Measurements from ENCODE around the gene SETD6.

SETD6 gene

GRCh38 chr16:58509256-58510096 lies 5.8 kb upstream of the SETD6 start:
- DNase-seq, result no peak

- DNase-seq, result no peak
These were observed 5.1 kb upstream of the SETD6 start for GRCh38 chr16:58510097-58510775.

DNA sequence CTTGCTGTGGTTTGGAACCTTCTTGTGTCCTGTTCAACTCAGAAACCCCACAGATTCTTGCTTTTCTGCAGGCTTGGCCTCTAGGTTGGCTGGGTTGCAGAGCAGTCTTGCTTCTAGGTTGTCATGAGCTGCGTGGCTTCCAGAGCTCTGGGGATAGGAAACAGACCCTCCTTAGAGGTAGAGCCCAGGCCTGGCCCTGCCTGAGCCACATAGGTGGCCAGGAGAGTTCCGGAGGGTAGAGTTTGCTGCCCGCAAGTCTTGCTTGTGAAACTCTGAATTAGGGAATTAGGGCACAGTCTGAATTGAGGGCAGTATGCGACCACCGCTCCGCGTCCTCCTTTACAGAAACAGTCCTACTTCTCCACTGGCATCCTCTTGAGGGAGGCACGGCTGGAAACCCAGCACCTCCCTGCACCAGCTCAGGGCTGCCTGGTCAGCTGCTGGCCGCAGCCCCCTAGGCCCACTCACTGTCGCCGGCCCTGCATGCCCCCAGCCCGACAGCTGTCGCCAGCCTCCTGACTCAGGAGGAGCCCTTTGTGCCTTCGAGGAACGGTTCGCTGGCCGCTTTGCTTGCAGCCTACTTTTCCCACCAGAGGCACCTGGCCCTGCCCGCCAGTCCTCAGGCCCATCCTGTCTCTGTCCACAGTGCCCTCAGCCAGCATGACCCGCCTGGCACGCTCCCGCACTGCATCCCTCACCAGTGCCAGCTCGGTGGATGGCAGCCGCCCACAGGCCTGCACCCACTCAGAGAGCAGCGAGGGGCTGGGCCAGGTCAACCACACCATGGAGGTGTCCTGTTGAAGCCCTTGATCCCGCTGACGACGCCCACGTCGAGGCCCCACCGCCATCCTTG lies 4.3 kb upstream of the SETD6 start:
- no peak for DNase-seq

- DNase-seq, result peak; percentile 66 to 88 (median 80)
These were observed 3.1 kb upstream of the SETD6 start for GRCh38 chr16:58511933-58512815.

DNA sequence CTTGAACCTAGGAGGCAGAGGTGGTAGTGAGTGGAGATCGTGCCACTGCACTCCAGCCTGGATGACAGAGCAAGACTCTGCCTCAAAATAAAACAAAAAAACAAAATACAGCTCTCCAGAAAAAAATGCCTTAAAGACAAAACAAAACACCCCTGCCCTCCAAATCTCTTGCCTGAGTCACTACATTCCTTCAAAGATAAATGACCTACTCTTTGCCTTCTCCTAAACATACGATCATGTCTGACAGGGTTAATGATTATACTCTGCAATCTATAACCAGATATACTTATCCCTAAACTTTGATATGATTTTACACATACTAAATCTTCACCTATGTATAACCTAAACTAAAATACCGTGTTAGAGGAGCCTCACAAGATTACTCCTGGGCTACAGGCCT lies 1.4 kb upstream of the SETD6 start:
- DNase-seq, result no peak

GRCh38 chr16:58515871-58516767 lies 802 bp downstream of the SETD6 start:
- DNase-seq, result peak in 2 of 4 experiments; percentile 14 to 40

GRCh38 chr16:58516768-58517107 lies 1.4 kb downstream of the SETD6 start:
- no peak for DNase-seq

DNA sequence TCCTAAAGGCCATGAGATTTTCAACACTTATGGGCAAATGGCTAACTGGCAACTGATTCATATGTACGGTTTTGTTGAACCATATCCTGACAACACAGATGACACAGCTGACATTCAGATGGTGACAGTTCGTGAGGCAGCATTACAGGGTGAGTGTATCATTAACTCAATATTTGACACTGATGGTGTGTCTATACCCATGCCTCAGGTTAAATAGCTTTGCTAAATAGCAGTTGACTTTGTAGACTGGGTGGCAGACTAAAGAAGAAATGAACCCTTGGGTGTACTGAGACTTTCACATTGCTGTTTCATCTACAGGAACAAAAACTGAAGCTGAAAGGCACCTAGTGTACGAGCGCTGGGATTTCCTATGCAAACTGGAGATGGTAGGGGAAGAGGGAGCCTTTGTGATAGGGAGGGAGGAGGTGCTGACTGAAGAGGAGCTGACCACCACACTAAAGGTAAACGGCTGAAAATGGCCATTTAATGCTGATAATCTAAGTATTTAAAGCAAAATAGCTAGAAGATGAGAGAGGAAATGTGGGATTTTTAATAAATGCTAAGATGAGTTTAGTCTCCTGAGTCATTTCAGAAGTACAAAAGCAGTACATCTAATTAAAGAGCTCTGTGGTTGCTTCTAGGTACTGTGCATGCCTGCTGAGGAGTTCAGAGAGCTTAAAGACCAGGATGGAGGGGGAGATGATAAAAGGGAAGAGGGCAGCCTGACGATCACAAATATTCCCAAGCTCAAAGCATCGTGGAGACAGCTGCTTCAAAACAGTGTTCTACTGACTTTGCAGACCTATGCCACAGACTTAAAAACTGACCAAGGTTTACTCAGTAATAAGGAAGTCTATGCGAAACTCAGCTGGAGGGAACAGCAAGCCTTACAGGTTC lies 3.0 kb downstream of the SETD6 start:
- no peak for DNase-seq

- no peak for DNase-seq
These were observed 3.7 kb downstream of the SETD6 start for GRCh38 chr16:58518980-58519368.

DNA sequence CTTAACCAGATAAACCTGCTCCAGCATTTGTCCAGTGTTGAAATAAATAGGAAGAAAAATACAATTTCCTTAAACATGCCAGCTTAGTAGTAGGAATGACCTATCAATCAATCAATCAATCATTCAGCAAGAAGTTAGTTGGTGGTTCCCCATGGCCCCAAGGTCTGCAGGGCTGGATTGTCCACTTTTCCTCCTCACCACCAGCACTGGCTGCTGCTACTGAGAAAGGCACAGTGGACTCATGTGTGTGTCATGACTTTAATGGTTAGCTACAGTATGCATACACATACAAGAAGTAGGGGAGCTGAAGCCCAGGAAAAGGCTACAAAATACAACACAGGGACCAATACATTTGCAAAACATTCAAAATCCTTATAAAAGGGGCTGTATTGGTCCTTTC lies 4.4 kb downstream of the SETD6 start:
- DNase-seq, result no peak

DNA sequence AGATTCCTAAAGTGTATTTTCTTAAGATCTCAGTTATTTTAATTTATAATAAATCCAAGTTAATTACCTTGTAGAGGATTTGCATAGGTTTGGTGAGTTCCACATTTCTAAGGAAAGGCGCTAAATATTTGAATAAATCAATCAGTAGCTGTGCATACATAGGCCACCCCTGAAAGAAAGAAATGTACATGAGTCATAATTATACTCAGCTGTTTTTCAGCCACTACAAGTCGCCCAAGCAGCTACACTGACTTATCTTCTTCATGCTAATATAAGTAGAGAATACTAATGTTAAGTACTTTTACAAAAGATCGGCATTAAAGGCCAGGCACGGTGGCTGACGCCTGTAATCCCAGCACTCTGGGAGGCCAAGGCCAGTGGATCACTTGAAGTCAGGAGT lies 14.9 kb downstream of the SETD6 start:
- no peak for DNase-seq

DNA sequence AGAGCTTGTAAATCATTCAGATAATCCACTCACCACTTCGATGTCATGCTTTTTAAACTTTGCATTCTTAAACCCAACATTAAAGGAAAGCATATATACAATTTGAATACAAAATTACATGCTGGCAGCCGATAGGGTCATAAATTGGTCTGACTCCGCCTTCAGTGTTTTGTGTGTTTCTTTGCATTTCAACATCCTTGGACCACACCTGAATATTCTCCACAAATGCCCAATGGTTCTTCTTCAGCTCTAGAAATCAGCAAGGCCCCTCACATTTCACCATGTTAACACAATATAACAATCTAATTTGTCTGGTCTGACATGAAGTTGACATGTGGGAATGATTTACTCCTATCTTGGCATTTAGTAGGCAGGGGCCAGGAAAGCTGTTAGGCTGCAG lies 17.1 kb downstream of the SETD6 start:
- no peak for DNase-seq

DNA sequence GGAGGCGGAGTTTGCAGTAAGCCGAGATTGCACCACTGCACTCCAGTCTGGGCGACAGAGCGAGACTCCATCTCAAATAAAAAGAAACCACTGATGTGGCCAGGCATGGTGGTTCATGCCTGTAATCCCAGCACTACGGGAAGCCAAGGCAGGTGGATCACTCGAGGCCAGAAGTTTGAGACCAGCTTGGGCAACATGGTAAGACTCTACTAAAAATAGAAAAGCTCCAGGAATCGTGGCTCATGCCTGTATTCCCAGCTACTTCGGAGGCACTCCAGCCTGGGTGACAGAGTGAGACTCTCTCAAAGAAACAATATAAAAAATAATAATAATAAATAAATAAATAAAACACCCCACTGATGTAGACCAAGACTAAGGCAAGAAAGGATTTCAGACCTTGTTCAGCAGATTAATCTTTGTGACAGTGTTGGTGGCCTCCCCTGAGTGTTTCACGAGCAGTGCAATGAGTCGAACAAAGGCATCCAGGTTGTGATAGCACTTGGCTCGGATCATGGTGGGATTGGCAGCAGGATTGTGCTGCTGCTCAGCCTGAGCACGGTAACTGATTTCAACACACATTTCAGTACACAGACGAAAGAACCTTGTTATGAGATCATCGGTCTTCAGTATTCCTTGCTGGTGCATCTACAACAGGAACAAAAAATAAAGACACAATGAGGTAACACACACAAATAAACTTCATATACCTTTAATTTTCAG lies 18.6 kb downstream of the SETD6 start:
- DNase-seq, result no peak

GRCh38 chr16:58535100-58535499 lies 19.8 kb downstream of the SETD6 start:
- no peak for DNase-seq

DNA sequence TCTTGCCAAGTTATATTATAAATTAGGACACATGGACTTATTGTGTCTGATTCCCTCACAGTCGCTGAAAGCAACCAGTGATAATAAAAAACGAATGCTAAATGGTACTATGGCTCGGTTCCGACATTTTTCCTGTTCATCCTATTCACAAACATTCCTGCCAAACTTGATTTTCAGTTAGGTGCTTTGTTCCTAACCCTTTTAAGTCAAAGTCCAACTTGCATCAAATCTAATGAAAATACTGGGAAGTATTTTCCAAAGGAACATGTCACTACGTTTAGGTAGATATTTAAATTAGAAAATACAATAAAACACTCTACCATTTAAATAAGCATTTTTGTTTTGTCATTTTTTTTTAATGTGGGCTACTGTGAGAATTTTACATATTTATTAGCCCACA lies 21.0 kb downstream of the SETD6 start:
- no peak for DNase-seq

DNA sequence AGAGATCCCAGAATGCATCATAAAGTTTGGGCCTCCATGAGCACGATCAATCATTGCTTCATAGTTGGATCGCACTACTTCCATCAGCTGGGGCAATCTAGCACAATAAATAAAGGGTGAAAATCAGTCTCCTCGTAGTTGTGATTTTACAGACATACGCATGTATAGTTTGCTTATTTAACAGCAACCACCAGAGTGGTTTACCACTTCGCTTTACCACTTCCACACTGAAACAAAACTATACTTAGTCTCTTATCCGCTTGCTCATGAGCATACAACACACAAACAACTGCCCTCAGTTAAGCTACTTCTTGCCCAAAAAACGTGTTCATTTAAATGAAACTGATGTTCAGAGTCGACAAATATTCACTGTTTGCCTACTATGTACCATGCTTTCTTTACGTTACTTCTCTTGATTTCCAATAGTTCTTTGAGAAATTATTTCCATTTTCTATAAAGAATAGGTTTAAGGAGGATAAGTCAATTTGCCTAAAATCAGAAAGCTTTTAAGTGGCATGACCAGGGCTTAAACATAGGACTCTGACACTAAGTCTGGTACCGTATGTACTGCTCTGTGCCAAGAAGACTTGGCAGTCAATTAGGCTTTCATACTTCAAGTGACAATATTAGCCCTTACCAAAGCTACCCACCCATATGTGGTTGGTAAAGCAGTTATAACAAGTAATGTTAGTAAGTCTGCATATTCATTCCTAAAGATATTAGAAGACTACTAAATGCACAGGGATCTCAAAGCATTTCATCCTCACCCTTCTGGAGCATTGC lies 22.0 kb downstream of the SETD6 start:
- DNase-seq, result no peak

GRCh38 chr16:58541711-58542110 lies 26.4 kb downstream of the SETD6 start:
- DNase-seq, result no peak

DNA sequence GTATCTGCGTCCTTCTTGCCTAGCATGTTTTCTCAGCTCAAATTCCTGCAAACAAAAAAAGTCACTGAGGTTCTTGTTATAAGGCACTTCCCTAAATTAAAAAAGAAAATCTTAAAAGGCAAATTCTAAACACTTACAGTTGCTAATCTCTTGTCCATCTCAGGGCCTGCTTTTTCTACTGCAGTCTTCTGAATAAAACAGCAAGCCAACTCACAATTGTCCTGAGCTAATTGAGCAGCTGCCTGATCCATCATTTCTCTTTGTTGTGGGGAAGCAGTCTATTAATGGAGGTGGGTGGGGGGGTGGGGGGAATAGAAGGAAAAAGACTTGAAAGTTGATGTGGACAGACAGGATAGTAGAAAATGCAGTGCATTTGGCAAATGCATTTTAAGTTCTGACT lies 27.0 kb downstream of the SETD6 start:
- no peak for DNase-seq

DNA sequence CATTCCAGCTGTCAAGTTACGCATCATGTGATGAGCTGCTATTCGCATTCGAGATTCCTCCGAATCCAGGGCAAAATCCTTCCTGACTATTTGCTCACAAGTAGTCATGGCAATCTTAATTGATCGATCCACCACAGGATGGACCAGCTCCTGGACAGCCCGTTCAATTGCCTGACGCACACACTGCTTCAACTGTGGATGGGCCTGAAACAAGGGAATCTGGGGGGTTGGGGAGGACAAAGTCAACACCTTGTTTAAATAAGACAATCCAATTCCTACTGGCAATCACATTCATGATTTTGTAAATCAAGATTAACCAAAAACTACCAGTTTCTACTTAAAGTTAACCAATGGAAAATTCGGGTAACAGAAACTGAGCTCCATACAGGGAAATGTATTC lies 28.4 kb downstream of the SETD6 start:
- no peak for DNase-seq

Data from activated CD4-positive, CD25-positive, alpha-beta regulatory T cell (primary cell).